Measurements from ENCODE around the gene TEX51.

Gene TEX51

DNA sequence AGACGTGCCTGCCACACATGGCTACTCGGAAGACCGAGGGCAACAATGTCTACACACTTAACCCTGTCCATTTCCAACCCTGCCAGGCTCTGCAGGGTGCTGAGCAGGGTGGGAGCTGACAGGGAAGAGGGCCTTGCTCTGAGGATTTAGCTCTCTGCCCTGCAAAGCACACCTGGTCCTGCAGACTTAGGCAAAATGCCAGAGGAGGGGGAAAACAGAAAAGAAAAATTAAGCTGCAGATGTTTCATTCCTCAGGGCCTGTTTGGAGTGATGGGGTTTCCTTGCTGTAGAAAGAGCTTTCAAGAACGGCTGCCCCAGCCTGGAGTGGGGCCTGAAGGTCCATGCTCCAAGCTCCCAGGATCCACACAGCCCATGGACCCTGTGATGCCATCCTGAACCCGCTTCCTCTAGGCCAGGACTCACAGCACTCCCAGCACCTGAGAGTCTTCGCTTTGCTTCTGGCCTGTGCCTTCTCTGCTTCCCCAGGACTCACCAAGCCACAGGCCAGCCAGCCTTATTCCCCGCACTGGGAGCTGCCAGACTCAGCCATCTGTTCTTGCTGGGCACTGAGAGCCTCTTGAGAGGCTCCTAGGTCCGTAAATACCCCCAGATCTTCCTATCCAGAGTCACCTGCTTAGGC is 9.1 kb upstream of the TEX51 start:
- no peak for DNase-seq
- H3K9me3 ChIP-seq (ENCODE audit: control insufficient read depth, low read length), result no peaks in the 10 kb centered on the region
- H3K27me3 ChIP-seq (replicated peaks; ENCODE audit: control insufficient read depth, insufficient read depth, low read length, poor library complexity, severe bottlenecking), result no peaks in the 10 kb centered on the region
- no peaks in the 10 kb centered on the region for H3K4me1 ChIP-seq (ENCODE audit: control insufficient read depth, insufficient read depth, low read length, poor library complexity, severe bottlenecking)
- H3K36me3 ChIP-seq (ENCODE audit: control insufficient read depth, insufficient read depth, low read length), result no peaks in the 10 kb centered on the region
- no peak overlapping the region for H3K4me3 ChIP-seq (ENCODE audit: insufficient read depth, low read depth, low read length, poor library complexity, severe bottlenecking)
- H3K27ac ChIP-seq (ENCODE audit: insufficient read depth, low read length, poor library complexity, severe bottlenecking), result no peak overlapping the region

DNA sequence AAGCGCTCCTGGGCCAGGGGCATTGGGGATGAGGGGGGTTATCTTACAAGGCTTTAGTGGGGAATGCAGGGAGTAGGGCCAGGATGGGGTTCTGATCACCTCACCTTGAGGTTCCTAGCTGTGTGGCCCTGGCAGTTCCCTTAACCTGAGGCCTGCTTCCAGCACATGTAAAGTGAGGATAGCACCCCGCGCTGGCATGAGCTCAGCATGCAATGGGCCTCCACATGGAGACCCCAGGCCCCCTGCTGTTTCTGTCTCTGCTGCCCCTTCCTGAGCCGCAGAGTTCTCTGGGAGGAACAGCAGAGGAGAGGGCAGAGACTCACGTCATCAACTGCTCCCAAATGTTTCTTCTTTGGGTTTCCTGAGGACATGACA is 8.6 kb upstream of the TEX51 start:
- Histone ChIP-seq H3K4me3 (ENCODE audit: insufficient read depth, low read depth, low read length, poor library complexity, severe bottlenecking) (no peak overlapping the region), H3K36me3 (ENCODE audit: control insufficient read depth, insufficient read depth, low read length) (no peaks in the 10 kb centered on the region), H3K27me3 (replicated peaks; ENCODE audit: control insufficient read depth, insufficient read depth, low read length, poor library complexity, severe bottlenecking) (no peaks in the 10 kb centered on the region), H3K9me3 (ENCODE audit: control insufficient read depth, low read length) (no peaks in the 10 kb centered on the region), H3K4me1 (ENCODE audit: control insufficient read depth, insufficient read depth, low read length, poor library complexity, severe bottlenecking) (no peaks in the 10 kb centered on the region), H3K27ac (ENCODE audit: insufficient read depth, low read length, poor library complexity, severe bottlenecking) (no peak overlapping the region)
- no peak for DNase-seq

- DNase-seq, result no peak
- Histone ChIP-seq H3K9me3 (ENCODE audit: control insufficient read depth, low read length) (no peaks in the 10 kb centered on the region), H3K36me3 (ENCODE audit: control insufficient read depth, insufficient read depth, low read length) (no peaks in the 10 kb centered on the region), H3K4me3 (ENCODE audit: insufficient read depth, low read depth, low read length, poor library complexity, severe bottlenecking) (no peak overlapping the region), H3K27ac (ENCODE audit: insufficient read depth, low read length, poor library complexity, severe bottlenecking) (no peak overlapping the region), H3K27me3 (replicated peaks; ENCODE audit: control insufficient read depth, insufficient read depth, low read length, poor library complexity, severe bottlenecking) (no peaks in the 10 kb centered on the region), H3K4me1 (ENCODE audit: control insufficient read depth, insufficient read depth, low read length, poor library complexity, severe bottlenecking) (no peaks in the 10 kb centered on the region)
Measured at GRCh38 chr2:126890551-126891450, 7.9 kb upstream of the TEX51 start.

- no peak for DNase-seq
- H3K9me3 ChIP-seq (ENCODE audit: control insufficient read depth, low read length), result no peaks in the 10 kb centered on the region
- no peak overlapping the region for H3K4me3 ChIP-seq (ENCODE audit: insufficient read depth, low read depth, low read length, poor library complexity, severe bottlenecking)
Measured at GRCh38 chr2:126891681-126892500, 6.8 kb upstream of the TEX51 start.

DNA sequence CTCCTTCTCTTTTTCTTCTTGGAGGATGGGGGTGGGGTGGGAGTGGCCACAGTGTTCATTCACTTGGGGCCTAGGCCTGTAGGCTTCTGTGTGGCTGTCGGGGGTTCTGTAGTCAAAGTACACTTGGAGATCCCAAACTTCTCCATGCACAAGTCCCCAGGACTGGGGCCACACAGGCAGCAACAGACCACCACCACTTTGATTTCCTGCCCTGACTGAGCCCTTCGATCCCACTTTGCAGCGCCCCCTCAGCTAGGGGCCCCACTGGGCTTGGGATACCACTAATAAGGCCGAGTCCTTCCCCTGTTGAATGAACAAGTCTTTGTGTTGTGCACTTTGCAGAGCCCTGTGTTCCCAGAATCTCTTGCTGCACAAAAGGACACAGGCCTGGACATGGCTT is 5.5 kb upstream of the TEX51 start:
- H3K27me3 ChIP-seq (replicated peaks; ENCODE audit: control insufficient read depth, insufficient read depth, low read length, poor library complexity, severe bottlenecking), result no peaks in the 10 kb centered on the region
- H3K27ac ChIP-seq (ENCODE audit: insufficient read depth, low read length, poor library complexity, severe bottlenecking), result no peak overlapping the region
- no peak overlapping the region for H3K4me3 ChIP-seq (ENCODE audit: insufficient read depth, low read depth, low read length, poor library complexity, severe bottlenecking)
- H3K36me3 ChIP-seq (ENCODE audit: control insufficient read depth, insufficient read depth, low read length), result no peaks in the 10 kb centered on the region
- no peaks in the 10 kb centered on the region for H3K9me3 ChIP-seq (ENCODE audit: control insufficient read depth, low read length)
- no peak for DNase-seq
- H3K4me1 ChIP-seq (ENCODE audit: control insufficient read depth, insufficient read depth, low read length, poor library complexity, severe bottlenecking), result no peaks in the 10 kb centered on the region

More at GRCh38 chr2:126891681-126892500, 6.8 kb upstream of the TEX51 start:
- no peaks in the 10 kb centered on the region for H3K36me3 ChIP-seq (ENCODE audit: control insufficient read depth, insufficient read depth, low read length)
- H3K27ac ChIP-seq (ENCODE audit: insufficient read depth, low read length, poor library complexity, severe bottlenecking), result no peak overlapping the region
- no peaks in the 10 kb centered on the region for H3K4me1 ChIP-seq (ENCODE audit: control insufficient read depth, insufficient read depth, low read length, poor library complexity, severe bottlenecking)
- no peaks in the 10 kb centered on the region for H3K27me3 ChIP-seq (replicated peaks; ENCODE audit: control insufficient read depth, insufficient read depth, low read length, poor library complexity, severe bottlenecking)

- no peaks in the 10 kb centered on the region for H3K4me1 ChIP-seq (ENCODE audit: control insufficient read depth, insufficient read depth, low read length, poor library complexity, severe bottlenecking)
- no peaks in the 10 kb centered on the region for H3K36me3 ChIP-seq (ENCODE audit: control insufficient read depth, insufficient read depth, low read length)
- H3K4me3 ChIP-seq (ENCODE audit: insufficient read depth, low read depth, low read length, poor library complexity, severe bottlenecking), result no peak overlapping the region
- H3K9me3 ChIP-seq (ENCODE audit: control insufficient read depth, low read length), result no peaks in the 10 kb centered on the region
- H3K27me3 ChIP-seq (replicated peaks; ENCODE audit: control insufficient read depth, insufficient read depth, low read length, poor library complexity, severe bottlenecking), result no peaks in the 10 kb centered on the region
- no peak overlapping the region for H3K27ac ChIP-seq (ENCODE audit: insufficient read depth, low read length, poor library complexity, severe bottlenecking)
- no peak for DNase-seq
Measured at GRCh38 chr2:126893606-126894005, 5.1 kb upstream of the TEX51 start.

DNA sequence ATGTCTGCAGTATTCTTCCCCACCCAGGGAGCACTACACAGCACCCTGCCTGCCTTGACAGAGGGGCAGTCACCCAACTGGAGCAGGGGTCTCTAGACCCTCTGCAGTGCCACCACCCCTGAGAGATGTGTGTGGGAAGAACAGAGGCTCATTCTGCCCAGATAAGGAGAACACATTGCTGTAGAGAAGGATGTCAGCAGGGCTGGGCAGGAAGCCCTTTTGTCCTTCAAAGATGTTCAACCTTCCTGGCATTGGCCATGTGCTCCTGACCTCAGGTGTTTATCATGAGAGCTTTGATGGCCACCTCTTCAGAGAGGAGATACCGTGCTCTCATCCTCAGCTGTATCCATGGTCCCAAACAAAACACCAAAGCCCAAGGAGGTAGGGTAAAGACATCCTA is 4.6 kb upstream of the TEX51 start:
- Histone ChIP-seq H3K4me1 (ENCODE audit: control insufficient read depth, insufficient read depth, low read length, poor library complexity, severe bottlenecking) (no peaks in the 10 kb centered on the region), H3K4me3 (ENCODE audit: insufficient read depth, low read depth, low read length, poor library complexity, severe bottlenecking) (no peak overlapping the region), H3K9me3 (ENCODE audit: control insufficient read depth, low read length) (no peaks in the 10 kb centered on the region), H3K36me3 (ENCODE audit: control insufficient read depth, insufficient read depth, low read length) (no peaks in the 10 kb centered on the region), H3K27ac (ENCODE audit: insufficient read depth, low read length, poor library complexity, severe bottlenecking) (no peak overlapping the region), H3K27me3 (replicated peaks; ENCODE audit: control insufficient read depth, insufficient read depth, low read length, poor library complexity, severe bottlenecking) (no peaks in the 10 kb centered on the region)
- no peak for DNase-seq

DNA sequence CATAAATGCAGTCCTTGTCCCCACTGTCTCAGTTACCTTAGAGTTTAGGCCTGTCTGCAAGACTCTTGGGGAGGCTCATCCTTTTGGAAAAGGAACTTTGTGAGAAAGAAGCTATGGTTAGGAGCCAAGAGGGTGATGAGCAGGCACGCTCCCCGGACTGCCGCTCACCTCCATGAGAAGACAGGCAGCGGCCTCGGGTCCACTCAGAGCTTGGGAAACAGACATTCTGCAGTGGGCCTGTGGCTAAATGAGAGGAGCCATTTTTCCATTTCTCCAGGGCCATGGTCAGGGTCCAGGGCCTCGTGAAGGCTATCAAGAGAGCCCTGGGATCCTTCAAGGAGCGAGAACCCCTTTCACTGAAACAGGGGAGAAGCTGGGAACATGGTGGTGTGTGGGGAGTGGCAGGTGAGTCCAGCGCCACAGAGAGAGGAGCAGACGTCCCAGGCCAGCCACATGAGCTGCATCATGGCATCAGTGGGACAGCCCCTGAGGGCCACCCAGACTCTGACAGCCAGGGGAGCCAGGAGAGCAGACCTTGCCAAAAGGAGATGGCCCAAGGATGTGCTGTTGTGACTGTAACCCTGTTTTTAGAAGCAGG is 4.0 kb upstream of the TEX51 start:
- Histone ChIP-seq H3K27ac (ENCODE audit: insufficient read depth, low read length, poor library complexity, severe bottlenecking) (no peak overlapping the region), H3K4me3 (ENCODE audit: insufficient read depth, low read depth, low read length, poor library complexity, severe bottlenecking) (no peak overlapping the region), H3K27me3 (replicated peaks; ENCODE audit: control insufficient read depth, insufficient read depth, low read length, poor library complexity, severe bottlenecking) (no peaks in the 10 kb centered on the region), H3K9me3 (ENCODE audit: control insufficient read depth, low read length) (no peaks in the 10 kb centered on the region), H3K4me1 (ENCODE audit: control insufficient read depth, insufficient read depth, low read length, poor library complexity, severe bottlenecking) (no peaks in the 10 kb centered on the region), H3K36me3 (ENCODE audit: control insufficient read depth, insufficient read depth, low read length) (no peaks in the 10 kb centered on the region)
- DNase-seq, result no peak

GRCh38 chr2:126895336-126895735 is 3.4 kb upstream of the TEX51 start:
- Histone ChIP-seq H3K4me1 (ENCODE audit: control insufficient read depth, insufficient read depth, low read length, poor library complexity, severe bottlenecking) (no peaks in the 10 kb centered on the region), H3K27ac (ENCODE audit: insufficient read depth, low read length, poor library complexity, severe bottlenecking) (no peak overlapping the region)

More at GRCh38 chr2:126895336-126895735, 3.4 kb upstream of the TEX51 start:
- Histone ChIP-seq H3K27me3 (replicated peaks; ENCODE audit: control insufficient read depth, insufficient read depth, low read length, poor library complexity, severe bottlenecking) (no peaks in the 10 kb centered on the region), H3K4me3 (ENCODE audit: insufficient read depth, low read depth, low read length, poor library complexity, severe bottlenecking) (no peak overlapping the region), H3K36me3 (ENCODE audit: control insufficient read depth, insufficient read depth, low read length) (no peaks in the 10 kb centered on the region), H3K9me3 (ENCODE audit: control insufficient read depth, low read length) (no peaks in the 10 kb centered on the region)
- DNase-seq, result no peak
